ENCODE data around the gene CEP85L. TPM values are rescaled to one million over a fixed set of nuclear protein-coding genes. Genes with fewer than 3 reads are reported as not detected.
"Not testable (repeated sequence)": the region's sequence is repeated elsewhere in the genome, so short reads cannot be mapped to it uniquely, and the experiment has no call there.

CEP85L gene
- total RNA-seq, 4 donors from 2014 or later, result 10.9 to 22.6 (median 16.7) TPM

DNA sequence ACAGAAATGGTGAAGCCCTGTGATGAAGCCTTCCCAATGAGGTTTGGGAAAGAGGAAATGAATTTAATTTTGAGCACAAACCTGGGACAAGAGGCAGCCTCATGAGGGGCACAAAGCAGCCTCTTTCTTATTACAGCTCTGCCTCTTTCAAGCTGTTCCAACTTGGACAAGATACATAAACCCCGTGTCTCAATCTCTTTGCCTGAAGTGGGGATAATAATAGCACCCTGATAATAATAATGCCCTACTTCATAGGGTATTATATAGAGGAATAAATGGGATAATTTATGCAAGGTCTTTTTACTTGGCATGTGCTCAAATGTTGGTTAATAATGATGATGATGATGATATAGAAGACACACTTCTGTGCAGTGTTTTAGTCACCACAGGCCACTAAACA, 194.4 kb downstream of the CEP85L start:
- no peaks in the 10 kb centered on the region for H3K36me3 ChIP-seq
- ATAC-seq, result no peak
- H3K9me3 ChIP-seq, result peaks cover 0 to 27% (median 0%) of the 10 kb centered on the region in 3 donors
- TF ChIP-seq POLR2AphosphoS5 (IDR thresholded peaks at IDR 0.05), result no peak
- TF ChIP-seq EP300 (IDR thresholded peaks at IDR 0.05), result no peak
- TF ChIP-seq, protein P1, sequence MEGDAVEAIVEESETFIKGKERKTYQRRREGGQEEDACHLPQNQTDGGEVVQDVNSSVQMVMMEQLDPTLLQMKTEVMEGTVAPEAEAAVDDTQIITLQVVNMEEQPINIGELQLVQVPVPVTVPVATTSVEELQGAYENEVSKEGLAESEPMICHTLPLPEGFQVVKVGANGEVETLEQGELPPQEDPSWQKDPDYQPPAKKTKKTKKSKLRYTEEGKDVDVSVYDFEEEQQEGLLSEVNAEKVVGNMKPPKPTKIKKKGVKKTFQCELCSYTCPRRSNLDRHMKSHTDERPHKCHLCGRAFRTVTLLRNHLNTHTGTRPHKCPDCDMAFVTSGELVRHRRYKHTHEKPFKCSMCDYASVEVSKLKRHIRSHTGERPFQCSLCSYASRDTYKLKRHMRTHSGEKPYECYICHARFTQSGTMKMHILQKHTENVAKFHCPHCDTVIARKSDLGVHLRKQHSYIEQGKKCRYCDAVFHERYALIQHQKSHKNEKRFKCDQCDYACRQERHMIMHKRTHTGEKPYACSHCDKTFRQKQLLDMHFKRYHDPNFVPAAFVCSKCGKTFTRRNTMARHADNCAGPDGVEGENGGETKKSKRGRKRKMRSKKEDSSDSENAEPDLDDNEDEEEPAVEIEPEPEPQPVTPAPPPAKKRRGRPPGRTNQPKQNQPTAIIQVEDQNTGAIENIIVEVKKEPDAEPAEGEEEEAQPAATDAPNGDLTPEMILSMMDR (IDR thresholded peaks at IDR 0.05), result no peak
- TF ChIP-seq POLR2A (IDR thresholded peaks at IDR 0.05), result no peak
- no peak overlapping the region for H3K27ac ChIP-seq
- H3K27me3 ChIP-seq, result no peaks in the 10 kb centered on the region
- no peak overlapping the region for H3K4me3 ChIP-seq
- no peaks in the 10 kb centered on the region for H3K4me1 ChIP-seq
- WGBS, 2 donors (ENCODE audit: low coverage in 1 of 2), result 22 to 67% methylated on average over 1 of the region's 1 CpG

DNA sequence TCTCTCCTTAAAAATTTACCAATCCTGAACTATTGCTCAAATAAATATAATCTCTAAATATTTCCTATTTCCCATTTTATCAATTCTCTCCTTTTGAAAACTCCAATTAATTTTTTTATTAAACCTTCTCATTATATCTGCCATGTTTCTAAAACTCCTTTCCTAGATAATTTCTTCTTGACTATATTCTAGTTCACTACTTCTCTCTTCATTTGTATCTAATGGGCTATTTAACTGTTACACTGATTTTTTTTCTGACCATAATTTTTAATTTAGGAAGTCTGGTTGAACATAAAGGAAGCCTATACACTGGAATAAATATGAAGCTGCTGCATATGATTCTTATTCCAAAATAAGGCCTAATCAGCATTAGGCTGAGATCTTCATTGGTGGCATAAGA, 199.6 kb downstream of the CEP85L start:
- no peaks in the 10 kb centered on the region for H3K36me3 ChIP-seq
- peaks cover 0 to 49% (median 0%) of the 10 kb centered on the region in 3 donors for H3K9me3 ChIP-seq

DNA sequence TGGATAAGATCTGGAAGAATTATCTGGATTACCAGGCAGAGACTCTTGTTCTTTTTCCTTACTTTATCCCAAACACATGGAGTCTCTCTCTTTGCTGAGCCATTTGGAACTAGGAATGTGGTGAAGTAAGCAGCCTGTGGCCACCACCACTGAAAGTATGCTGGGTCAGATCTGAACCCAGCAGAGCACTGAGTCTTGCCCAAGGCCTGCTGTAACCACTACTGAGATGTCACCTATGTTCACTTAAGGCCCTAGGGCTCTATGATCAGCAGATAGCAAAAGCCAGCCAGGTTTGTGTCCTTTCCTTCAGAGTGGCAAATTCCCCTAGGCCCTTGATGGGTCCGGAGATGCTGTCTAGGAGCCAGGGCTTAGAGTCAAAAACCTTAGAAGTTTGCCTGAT, 206.6 kb downstream of the CEP85L start:
- TF ChIP-seq POLR2A (IDR thresholded peaks at IDR 0.05) (no peak), EP300 (IDR thresholded peaks at IDR 0.05) (no peak), POLR2AphosphoS5 (IDR thresholded peaks at IDR 0.05) (no peak)
- TF ChIP-seq, protein P1 (IDR thresholded peaks at IDR 0.05), result no peak
- peaks cover 0 to 36% (median 0%) of the 10 kb centered on the region in 3 donors for H3K9me3 ChIP-seq
- 100% methylated on average over 1 of the region's 1 CpG; no CpG with 5 or more reads in 1 of the 2 donors for WGBS, 2 donors (ENCODE audit: low coverage in 1 of 2)

More for the DNA sequence above, 199.6 kb downstream of the CEP85L start:
- TF ChIP-seq POLR2A (IDR thresholded peaks at IDR 0.05), result no peak
- no peak for TF ChIP-seq EP300 (IDR thresholded peaks at IDR 0.05)
- TF ChIP-seq, protein P1 (IDR thresholded peaks at IDR 0.05), result no peak
- no peak for TF ChIP-seq POLR2AphosphoS5 (IDR thresholded peaks at IDR 0.05)
- Histone ChIP-seq H3K4me1 (no peaks in the 10 kb centered on the region), H3K4me3 (no peak overlapping the region), H3K27ac (no peak overlapping the region), H3K27me3 (no peaks in the 10 kb centered on the region)
- no peak for ATAC-seq

DNA sequence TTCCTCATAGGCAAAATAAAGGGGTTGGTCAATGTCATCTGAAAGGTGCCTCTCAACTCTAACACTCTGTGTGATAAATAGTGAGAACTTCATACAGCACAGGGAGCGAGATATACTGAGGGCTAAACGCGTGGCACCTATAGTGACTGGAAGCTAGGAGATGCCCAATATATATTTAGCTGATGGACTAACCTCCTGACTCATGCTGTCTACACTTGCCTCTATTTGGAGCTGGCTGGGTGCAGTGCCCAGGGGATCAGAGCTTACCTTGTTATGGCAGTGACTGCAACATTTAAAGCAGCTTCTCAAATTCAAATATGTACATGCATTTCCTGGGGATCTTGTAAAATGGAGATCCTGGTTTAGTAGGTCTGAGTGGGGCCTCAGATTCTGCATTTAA, 214.9 kb downstream of the CEP85L start:
- H3K36me3 ChIP-seq, result no peaks in the 10 kb centered on the region
- WGBS, 2 donors (ENCODE audit: low coverage in 1 of 2), result 77 to 81% methylated on average over 2 of the region's 3 CpGs
- ATAC-seq, result no peak
- TF ChIP-seq, protein P1 (IDR thresholded peaks at IDR 0.05), result no peak
- TF ChIP-seq POLR2AphosphoS5 (IDR thresholded peaks at IDR 0.05) (no peak), EP300 (IDR thresholded peaks at IDR 0.05) (no peak), POLR2A (IDR thresholded peaks at IDR 0.05) (no peak)
- no peaks in the 10 kb centered on the region for H3K27me3 ChIP-seq
- H3K4me3 ChIP-seq, result no peak overlapping the region
- peaks cover 0 to 34% (median 0%) of the 10 kb centered on the region in 3 donors for H3K9me3 ChIP-seq
- no peak overlapping the region for H3K27ac ChIP-seq
- H3K4me1 ChIP-seq, result no peaks in the 10 kb centered on the region

More for the DNA sequence above, 206.6 kb downstream of the CEP85L start:
- no peaks in the 10 kb centered on the region for H3K36me3 ChIP-seq
- no peaks in the 10 kb centered on the region for H3K4me1 ChIP-seq
- H3K4me3 ChIP-seq, result no peak overlapping the region
- H3K27me3 ChIP-seq, result no peaks in the 10 kb centered on the region
- no peak for ATAC-seq
- no peak overlapping the region for H3K27ac ChIP-seq

DNA sequence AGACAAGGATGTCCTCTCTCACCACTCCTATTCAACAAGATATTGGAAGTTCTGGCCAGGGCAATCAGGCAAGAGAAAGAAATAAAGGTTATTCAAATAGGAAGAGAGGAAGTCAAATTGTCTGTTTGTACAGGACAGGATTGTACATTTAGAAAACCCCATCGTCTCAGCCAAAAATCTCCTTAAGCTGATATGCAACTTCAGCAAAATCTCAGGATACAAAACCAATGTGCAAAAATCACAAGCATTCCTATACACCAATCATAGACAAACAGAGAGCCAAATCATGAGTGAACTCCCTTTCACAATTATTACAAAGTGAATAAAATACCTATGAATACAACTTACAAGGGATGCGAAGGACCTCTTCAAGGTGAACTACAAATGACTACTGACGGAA, 217.2 kb downstream of the CEP85L start:
- H3K27me3 ChIP-seq, H3K36me3 ChIP-seq, H3K4me1 ChIP-seq, ATAC-seq, H3K4me3 ChIP-seq, H3K27ac ChIP-seq: not testable (repeated sequence)
- peaks cover 0 to 11% (median 0%) of the 10 kb centered on the region in 3 donors for H3K9me3 ChIP-seq
- WGBS, 2 donors (ENCODE audit: low coverage in 1 of 2), result 80 to 96% methylated on average over 1 to 3 of the region's 3 CpGs

DNA sequence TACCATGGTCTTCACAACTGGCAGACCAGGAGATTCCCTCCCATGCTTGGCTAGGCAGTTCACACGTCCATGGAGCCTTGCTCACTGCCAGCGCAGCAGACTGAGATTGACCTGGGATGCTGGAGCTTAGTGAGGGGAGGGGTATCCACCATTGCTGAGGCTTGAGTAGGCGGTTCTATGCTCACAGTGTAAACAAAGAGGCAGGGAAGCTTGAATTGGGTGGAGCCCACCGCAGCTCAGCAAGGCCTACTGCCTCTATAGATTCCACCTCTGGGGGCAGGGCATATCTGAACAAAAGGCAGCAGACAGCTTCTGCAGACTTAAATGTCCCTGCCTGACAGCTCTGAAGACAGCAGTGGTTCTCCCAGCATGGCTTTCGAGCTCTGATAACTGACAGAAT, 230.1 kb downstream of the CEP85L start:
- H3K4me3 ChIP-seq, H3K27ac ChIP-seq, ATAC-seq, H3K36me3 ChIP-seq, H3K27me3 ChIP-seq, H3K4me1 ChIP-seq: not testable (repeated sequence)
- H3K9me3 ChIP-seq, result peaks cover 0 to 14% (median 0%) of the 10 kb centered on the region in 3 donors
- 80% methylated on average over 1 of the region's 5 CpGs; no CpG with 5 or more reads in 1 of the 2 donors for WGBS, 2 donors (ENCODE audit: low coverage in 1 of 2)

Measured in gastroesophageal sphincter (tissue), 4 donors.